GM21367 (cell line): ENCODE measurements around the gene FOXP4.

Source experiments
- ATAC-seq: cut with Tn5 transposase; IDR thresholded peaks from one replicate; pipeline ENCODE4 v1.9.1; 2021; ENCODE audit not compliant: unreplicated experiment

Gene FOXP4

DNA sequence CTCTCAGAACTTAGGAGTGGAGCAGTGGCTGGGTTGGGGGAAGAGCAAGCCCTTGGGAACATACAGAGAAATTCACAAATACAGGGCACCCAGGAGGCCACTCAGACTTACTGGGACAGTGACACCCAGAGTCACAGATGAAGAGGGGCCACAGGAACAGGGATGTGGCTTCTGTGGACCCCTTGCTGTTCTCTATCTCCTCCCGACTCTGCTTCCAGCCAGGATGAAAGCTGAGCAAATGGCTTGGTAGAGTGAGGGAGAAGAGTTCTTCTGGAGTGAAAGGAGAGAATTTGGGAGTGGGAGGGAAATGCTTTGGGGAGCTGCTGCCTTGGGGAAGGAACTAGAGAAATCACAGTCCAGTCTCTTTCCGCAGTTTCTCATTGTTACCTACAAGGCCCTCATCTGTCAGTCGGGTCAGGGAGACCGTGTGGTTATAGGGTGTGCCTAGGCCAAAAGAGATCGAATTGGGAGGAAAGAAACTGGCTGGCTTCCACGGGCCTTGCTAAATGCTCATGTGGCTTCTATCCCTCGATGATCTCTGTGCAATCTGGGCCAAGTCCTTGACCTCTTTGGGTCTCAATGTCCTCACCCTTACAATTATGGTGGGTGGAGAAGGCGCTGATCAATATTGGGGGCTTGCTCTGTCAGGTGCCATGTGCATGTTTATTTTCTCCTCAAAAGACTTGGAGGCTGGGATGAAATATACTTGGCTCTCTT, 17.0 kb downstream of the FOXP4 start:
- no peak for ATAC-seq

DNA sequence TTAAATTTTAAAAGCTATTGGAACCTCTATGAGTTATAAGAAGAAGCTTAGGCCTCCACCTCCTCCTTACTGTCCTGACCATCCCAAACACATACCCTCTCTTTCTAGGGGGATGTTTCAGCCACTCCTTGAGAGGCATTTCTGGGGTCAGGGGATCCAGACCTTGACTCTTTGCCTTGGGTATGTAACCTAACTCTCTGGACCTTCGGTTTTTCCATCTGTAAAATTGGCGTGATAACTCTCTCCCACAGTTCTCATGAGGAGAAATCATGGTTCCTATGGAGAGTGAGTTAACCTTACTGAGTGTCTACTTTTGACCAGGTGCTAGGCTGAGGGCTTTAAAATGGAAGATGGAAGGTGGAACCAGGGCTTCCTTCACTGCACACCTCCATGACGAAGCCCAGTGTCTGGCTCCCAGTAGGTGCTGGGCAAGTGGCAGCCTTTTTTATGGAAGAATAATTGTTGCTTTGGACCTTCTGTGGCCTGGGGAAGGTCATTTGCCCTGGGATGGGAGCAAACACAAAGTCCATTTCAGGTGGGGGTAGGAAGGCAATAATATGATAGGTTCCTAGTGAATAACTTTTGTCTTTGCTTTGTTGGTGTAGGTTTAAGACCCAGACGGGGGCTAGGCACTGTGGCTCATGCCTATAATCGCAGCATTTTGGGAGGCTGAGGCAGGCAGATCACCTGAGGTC, 18.4 kb downstream of the FOXP4 start:
- ATAC-seq = no peak

DNA sequence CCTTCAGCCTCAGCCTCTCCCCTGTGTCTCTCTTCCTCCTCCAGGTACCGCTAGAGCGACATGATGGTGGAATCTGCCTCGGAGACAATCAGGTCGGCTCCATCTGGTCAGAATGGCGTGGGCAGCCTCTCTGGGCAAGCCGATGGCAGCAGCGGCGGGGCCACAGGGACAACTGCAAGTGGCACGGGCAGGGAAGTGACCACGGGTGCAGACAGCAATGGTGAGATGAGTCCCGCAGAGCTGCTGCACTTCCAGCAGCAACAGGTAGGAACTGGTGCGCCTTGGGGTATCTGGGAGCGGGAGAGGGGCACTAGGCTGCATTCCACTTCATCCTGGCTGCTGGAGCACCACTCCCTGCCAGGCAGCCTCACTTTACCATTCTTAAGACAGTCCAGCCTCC, 19.5 kb downstream of the FOXP4 start:
- ATAC-seq = no peak

DNA sequence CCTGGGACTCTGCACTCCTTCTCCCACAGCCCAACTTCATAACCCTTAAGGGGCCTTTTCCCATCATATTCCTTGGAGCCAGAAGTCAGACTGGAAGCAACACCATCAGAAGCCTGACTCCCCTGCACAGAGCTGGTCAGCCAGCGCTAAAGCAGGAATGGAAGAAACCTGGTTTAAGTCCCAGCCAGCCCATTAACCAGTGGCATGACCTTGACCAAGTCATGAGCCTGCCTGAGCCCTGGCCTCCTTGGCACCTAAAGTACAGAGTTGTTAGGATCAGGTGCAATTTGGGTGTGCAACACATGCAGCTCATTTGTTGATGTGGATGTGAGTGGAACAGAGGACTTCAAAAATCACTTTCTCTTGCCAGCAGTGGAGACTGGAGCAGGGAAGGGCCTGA, 20.8 kb downstream of the FOXP4 start:
- ATAC-seq = no peak

DNA sequence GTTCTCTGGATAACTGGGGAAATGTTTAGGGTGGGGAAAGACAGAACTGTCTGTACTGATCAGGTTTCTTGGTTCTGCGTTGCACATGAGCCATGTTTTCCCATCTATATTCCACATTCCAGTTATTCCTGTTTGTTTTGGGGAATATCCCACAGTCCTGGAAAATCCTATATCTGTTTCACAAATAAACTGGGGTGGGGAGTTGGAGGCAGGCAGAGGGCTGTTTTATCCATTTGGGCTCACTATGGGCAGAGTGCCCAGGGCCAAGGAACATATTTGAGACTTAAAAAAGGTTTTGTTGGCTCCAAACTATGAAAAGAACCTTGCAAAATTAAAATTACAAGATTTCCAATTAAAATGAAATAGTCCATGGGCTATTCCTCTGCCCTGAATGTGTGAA, 21.5 kb downstream of the FOXP4 start:
- ATAC-seq = no peak

DNA sequence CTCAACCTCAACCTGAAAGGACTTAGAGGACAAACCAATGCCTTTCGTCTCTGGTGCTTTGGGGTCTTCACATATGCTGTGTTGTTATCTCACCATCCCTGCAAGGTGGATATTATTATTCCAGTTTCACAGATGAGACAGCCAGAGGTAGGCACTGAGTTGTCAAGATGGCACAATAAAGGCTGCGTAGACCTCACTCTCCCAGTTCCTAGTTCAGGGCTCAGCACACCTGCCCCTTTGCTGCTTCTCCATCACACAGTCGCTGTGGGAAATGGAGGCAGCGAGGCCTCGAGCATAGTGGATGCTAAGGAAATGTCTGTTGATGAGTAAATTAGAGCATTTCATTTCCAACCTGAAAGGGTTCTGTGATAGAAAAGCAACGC, 22.0 kb downstream of the FOXP4 start:
- ATAC-seq = no peak

DNA sequence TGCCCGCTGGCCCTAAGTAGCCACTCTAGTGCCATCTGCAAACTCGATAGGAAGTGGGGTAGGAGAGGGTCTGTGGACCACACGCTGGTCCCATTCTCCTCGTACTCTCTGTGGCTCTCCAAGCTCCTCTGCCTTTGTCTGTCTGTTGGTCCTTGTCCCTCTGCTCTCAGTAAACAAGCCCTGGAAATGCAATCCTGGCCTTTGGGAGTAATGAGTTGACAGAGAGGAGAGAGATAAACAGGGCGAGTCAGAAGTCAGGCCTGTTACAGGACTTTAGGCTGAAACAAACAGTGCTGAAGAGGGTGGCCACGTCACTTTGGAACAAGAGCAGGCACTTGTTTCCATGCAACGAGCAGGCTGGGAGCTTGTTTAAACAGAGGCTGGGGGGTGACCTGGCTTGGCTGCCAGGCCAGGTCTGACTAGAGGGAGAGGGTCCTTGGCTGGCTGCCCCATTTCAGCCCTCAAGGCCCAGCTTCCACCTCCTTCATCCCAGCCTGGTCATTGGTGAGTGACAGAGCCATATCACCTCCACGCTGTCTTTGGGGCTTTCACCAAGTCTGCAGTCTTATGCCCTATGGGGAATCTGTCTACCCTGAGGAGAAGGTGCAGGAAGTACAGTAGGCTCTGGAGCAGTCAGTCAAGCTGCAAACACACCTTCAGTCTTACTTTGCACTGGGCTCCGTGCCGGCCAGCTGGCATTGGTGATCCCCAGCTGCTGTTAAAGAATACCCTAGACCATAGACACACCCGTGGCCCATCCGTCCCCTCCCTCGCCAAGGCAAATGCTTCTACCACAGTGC, 22.6 kb downstream of the FOXP4 start:
- ATAC-seq = no peak

DNA sequence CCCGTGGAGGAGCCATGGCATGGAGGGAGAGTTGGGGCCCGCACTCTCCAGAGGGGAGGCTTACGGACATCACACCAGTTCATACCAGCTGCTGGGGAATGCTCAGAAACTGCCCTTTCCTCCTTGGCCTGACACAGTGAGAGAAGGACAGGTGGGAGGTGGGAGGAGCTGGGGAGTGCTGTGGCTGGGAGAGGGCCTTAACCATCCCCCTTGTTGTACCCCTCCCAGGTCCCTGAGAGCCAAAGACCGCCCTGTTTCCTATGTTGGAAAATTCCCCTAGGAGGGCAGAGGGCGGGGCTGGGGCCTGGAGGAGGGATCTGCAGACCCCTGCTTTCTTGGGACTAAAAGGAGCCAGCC, 24.1 kb downstream of the FOXP4 start:
- ATAC-seq = no peak

DNA sequence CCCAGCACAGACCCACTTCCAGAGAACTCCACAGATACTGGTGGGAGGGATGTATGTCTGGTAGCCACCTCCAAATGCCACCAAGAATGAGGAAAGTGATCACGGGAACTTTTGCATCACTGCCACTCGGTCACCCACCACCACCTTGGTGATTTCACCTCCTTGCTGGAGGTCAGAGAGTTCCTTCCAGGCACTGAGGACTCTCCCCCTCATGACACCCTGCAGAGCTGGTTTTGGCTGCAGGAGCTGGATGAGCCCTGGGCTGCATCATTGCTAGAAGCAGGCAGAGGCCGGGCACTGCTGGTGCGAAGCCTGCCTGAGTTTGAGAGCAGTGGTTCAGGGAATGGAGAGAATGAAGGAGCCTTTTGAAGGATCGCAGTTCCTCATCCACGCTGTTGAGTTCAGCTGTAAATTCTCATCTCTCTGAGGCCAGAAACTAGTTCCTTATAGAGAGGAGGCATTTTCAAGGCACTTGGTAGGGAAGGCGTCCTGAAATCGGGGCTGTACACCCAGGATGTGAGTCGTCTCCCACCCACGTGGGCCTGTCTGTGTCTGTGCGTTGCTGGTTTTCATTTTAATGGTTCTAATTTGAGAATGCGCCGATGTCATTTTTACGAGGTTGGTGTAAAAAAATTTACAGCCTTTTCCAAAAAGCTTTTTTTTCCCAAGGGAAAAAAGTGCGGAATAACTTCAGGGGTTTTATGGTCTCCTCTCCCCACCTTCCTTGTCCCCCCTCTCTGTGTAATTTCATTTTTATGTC, 25.0 kb downstream of the FOXP4 start:
- no peak for ATAC-seq

DNA sequence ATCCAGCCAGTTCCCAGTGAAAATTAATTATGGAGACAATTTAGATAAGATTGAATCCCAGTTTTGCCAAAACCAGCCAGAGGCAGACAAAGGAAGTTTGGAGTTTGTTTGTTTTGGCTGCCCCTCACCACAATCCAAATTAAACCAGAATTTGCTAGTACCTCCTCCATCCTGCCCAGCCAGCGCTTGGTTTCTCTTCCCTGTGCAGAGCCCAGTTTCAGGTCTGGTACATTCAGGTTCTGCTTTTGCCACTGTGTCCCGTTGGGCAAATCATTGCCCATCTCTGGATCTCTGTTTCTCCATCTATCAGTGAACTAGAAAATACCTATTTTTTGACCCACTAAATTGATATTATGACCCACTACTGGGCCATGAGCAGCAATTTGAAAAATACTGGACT, 26.4 kb downstream of the FOXP4 start:
- no peak for ATAC-seq

DNA sequence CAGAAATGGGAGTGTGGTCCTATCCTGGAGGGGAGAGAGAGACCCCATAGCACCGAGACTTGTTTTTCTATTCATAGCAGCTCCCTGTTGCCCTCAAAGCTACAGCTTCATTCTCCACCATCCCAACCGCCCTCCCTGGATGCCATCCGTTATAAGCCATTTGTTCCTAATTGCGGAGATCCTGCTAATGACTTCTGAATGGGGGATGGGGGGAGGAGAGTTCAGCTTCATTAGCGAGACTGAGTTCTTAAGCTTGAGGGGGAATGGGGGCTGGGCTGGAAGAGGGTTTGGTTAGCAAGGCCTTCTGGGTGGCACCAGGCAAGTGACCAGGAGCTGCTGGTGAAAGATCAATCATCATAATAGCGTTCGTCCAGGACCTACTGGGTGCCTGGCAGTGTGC, 27.1 kb downstream of the FOXP4 start:
- ATAC-seq = no peak

DNA sequence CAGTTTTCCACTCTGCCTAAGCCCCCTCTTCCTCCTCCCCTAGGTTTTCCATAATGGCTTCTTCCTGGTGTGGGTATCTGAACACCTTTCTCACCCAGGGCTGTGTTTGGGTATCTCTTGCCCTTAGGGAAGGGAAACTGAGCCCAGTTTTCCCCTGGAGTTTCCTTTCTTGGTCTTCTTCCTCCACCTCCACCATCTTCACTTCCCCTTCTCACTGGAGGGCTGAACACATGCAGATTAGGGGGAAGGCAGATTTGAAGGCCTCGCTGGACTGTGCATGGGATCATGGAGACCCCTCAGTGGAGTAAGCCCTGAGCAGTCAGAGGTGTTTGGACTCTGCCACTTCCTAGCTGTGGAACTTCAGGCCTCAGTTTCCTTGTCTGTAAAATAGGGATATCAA, 27.8 kb downstream of the FOXP4 start:
- no peak for ATAC-seq

DNA sequence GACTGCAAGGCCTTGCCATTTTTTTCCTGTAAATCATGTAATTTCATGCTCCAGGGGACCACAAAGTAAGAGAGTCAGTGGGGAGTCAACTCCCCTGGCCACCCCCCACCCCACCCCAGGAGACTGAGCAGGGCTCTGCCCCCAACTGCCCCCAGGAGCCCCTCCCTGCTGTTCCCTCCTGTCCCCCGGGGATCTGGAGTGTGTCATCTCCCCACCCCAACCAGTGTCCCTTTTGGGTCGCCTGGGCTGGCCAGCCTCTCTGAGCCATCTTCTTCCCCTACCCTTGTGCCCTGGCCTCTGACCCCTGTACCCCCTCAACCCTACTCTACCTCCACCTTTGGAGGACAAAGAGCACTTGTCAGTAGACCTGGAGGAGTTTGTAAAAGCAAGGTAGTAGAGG, 29.4 kb downstream of the FOXP4 start:
- no peak for ATAC-seq

DNA sequence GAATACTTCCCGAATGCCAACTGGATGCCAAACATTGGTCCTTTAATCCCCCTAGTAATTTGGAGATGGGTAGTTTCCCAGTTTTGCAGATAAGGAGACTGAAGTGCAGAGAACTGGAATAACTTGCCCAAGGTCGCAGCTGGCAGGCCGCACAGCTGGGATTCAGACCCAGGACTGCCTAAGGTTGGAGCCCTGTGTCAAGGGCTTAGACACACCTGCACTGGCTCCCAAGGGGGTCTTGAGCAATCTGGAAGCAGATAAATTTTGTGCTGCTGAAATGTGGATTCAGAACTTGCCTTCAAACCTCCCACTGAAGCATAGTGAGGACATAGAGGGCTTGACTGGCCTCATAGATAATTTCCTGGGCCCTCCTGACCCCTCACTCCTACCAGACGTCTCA, 30.5 kb downstream of the FOXP4 start:
- no peak for ATAC-seq

DNA sequence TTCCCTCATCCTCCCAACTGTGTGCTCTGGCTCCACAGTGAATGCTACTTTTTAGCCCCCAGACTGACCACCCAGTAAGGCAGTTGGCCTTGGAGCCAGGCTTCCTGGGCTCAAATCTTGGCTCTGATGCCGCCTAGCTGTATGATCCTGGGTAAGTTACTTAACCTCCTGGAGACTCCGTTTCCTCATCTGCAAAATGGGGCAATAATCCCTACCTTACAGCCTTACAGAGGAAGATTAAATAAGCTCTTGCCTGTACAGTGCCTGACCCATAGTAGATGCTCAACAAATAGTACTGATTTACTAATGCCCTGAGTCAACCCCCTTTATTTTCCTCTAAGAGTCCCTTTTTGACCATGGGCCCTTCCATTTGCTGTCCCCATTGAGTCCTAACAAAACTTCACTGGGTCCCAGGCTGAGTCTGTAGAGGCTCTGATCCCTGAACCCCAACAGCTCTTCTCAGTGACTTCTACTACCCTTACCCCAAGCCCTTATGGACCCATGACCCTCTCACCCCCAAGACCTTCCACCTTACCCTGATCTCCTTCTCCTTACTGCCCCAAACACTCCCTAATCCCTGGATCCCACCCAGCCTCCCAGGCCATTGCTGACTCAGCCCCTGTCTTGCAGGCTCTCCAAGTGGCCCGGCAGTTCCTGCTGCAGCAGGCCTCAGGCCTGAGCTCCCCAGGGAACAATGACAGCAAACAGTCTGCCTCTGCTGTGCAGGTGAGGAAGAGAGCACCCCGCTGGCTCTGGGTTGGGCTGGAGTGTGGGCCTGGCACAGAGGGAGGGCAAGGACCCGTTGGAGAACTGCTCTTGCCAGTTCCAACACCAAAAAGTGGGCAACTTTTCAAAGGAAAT, 31.4 kb downstream of the FOXP4 start:
- ATAC-seq = no peak

DNA sequence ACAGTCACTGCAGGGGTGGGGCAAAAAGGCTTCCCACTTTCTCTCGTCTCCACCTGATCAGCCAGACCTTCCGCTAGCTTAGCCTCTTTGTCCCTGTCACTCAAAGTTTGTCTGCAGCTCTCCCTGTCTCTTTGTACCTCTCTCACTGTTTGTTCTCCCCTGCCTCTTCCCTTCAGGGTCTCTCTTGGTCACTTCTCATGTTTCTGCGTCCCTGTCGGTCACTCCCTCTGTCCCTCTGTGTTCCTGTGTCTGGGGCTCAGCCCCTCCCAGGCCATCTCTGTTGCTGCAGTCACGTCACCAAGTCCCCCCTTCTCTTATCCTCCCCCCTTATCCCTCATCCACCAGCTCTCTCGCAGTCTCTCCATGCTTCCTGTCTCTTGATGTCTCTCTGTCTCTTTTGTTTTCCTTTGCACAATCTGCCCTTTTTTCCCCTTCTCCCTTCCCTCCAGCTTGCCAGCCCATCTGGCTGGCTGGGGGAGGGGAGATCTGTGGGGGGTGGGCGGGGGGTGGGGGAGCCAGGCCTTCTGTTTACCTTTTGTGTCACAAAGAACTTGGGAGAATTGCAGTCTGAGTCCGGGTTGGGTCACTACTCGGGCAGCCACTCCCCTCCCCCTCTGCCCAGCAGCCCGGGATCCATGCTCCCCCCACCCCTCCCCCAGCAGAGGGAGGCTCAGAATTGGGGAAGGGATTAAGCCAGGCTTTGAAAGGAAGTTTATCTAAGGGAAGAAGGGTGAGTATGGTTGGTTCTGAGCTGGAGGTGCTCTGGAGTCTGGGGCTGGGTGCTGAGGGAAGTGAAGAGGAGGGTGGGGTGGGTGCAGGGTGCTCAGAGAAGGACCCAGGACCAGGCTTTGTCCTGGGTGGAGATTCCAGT, 32.3 kb downstream of the FOXP4 start:
- ATAC-seq = no peak

DNA sequence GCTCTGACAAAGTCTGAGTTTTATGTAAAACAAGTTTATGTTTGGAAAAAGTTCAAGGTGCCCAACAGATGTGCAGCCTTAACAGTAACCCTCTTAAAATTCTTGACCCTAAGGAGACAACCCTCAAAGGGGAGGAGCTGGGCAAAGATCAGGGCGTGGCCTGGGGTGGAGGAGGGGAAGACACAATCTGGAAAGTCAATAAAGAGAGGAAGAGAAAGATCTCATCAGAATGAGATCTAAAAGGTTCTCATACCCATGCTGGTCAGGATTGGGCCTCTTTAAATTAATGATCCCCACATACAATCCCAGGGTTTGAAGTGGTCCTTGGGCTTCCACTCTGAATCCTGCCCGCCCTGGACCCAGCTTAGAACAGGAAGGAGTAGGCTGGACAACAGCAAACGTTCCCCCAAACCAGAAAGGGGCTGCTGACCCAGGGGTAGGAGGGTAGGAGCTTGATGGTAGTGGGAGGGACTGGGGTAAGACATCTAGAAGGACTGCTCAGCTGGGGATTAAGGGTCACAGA, 33.0 kb downstream of the FOXP4 start:
- ATAC-seq = no peak

DNA sequence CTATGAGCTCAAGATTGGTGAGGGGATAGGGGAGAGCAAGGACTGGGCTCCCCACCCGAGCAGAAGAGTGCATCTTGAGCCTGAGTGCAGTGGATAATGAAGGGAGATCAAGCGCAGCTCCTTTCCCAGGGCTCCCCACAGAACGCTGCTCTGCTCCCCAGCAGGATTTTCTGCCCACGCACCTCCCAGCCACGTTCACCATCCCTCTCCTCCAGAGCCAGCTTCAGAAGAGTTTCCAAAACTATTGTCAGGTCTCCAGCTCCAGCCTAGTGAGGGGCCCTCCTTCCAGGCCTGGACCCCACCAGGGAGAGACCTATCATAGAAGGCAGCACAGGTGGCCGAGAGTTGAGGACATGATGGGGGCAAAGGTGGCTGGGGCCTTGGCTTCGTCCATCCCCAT, 34.5 kb downstream of the FOXP4 start:
- no peak for ATAC-seq

DNA sequence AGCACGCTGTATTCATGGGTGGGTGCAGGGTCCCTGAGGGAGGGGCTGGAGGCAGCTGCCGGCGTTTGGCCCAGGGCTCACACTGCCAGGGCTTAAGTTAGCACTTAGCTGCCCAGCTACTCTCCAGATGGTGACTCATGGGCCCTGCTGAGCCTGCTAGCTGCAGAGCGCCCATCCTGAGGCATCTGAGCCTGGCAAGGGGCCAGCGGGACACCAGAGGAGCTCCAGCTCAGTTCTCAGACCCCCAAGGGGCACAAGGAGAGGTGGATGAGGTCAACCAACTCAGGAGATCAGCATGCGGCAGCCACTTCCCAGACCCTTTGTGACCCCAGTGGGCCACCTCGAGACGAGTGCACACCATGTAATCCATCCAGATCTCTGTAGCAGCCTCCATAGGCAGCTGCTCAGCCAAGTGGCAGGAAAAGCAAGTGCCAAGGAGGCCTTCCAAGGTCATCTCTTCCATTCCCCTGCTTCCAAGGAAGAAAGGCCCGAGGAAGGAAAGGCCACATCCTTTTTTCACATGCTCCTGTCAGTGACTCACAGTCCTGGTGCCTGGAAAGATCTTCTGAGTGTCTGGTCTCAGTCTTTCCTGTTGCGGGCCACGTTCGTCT, 35.3 kb downstream of the FOXP4 start:
- no peak for ATAC-seq
